Left ventricle myocardium inferior (tissue), 1 donor: ENCODE measurements around the gene LTBP1. TPM values are rescaled to one million over a fixed set of nuclear protein-coding genes. Genes with fewer than 3 reads are reported as not detected.

Experiments used
- DNase-seq: peaks from one replicate; pipeline ENCODE4 v3.0.0-alpha.2; 2020
- H3K27ac ChIP-seq: fragments of 200-600 bp; replicated peaks from 2 replicates; pipeline ENCODE4 v1.8.0; 2021
- H3K27me3 ChIP-seq: fragments of 200-600 bp; 2 replicates; pipeline ENCODE4 v1.8.0; 2021; ENCODE audit warnings: low read depth
- H3K36me3 ChIP-seq: fragments of 200-600 bp; 2 replicates; pipeline ENCODE4 v1.8.0; 2021
- H3K4me1 ChIP-seq: fragments of 200-600 bp; 2 replicates; pipeline ENCODE4 v1.8.0; 2021
- H3K4me3 ChIP-seq: fragments of 200-600 bp; 2 replicates; pipeline ENCODE4 v1.8.0; 2021; ENCODE audit warnings: mild to moderate bottlenecking, moderate library complexity
- H3K9me3 ChIP-seq: fragments of 200-600 bp; replicated peaks from 2 replicates; pipeline ENCODE4 v1.8.0; 2021
- intact Hi-C: fragments of 100-400 bp; cut with micrococcal nuclease; formaldehyde crosslinking; loops from one replicate; pipeline ENCODE4 v1.11.0; 2022
- total RNA-seq: library from RNA; stranded (reverse); fragmentation: NEBNext Ultra II Directional; extraction: Animal tissue kit (Norgen Biotek cat#: 25700); gene quantifications from one replicate; pipeline ENCODE4 v1.2.1, GENCODE V29; 2021
- TF ChIP-seq, protein P1 (sequence below): fragments of 200-600 bp; IDR thresholded peaks from 2 replicates; pipeline ENCODE4 v1.8.0; 2021; ENCODE audit warnings: antibody characterized with exemption, mild to moderate bottlenecking, borderline replicate concordance
- donor health status: DM: no; HTN: yes; CAD: no; lungs with severe emphysema.

Gene LTBP1
- total RNA-seq, 1 donor from 2014 or later, result 88.9 TPM

DNA sequence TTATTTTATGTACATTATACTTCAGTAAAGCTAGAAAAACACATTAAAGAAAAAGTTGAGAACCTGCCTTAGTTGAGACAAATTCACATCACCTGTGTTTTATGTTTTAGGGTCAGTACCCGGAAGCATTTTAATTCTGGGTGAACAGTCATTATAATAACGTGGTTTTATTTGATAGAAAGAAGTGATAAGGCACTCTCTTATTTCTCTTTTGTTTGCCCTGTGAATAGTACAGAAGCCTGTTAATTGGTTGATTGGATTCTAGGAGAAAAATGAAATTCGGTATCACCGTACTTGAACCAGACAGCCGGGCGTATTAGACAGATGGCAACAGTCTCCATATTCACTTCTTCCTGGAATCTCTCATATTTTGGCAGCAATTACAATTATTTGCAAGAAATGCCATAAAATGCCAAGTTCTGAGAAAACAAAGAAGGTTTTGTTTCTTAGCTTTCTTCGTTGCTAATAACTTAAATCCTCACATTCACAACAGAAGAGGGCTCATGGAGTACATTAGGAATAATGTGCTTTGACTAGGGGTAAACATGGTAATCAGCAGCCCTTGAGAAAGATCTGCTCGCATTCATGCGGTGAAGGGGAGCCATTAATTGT, 361.0 kb downstream of the LTBP1 start:
- Histone ChIP-seq H3K36me3 (peaks cover 29% of the 10 kb centered on the region), H3K9me3 (no peaks in the 10 kb centered on the region), H3K4me1 (peaks cover 11% of the 10 kb centered on the region), H3K27me3 (no peaks in the 10 kb centered on the region), H3K27ac (peak overlapping the region; percentile 32), H3K4me3 (no peak overlapping the region)
- no peak for DNase-seq
- TF ChIP-seq, protein P1, sequence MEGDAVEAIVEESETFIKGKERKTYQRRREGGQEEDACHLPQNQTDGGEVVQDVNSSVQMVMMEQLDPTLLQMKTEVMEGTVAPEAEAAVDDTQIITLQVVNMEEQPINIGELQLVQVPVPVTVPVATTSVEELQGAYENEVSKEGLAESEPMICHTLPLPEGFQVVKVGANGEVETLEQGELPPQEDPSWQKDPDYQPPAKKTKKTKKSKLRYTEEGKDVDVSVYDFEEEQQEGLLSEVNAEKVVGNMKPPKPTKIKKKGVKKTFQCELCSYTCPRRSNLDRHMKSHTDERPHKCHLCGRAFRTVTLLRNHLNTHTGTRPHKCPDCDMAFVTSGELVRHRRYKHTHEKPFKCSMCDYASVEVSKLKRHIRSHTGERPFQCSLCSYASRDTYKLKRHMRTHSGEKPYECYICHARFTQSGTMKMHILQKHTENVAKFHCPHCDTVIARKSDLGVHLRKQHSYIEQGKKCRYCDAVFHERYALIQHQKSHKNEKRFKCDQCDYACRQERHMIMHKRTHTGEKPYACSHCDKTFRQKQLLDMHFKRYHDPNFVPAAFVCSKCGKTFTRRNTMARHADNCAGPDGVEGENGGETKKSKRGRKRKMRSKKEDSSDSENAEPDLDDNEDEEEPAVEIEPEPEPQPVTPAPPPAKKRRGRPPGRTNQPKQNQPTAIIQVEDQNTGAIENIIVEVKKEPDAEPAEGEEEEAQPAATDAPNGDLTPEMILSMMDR, result no peak
- intact Hi-C loops, result no loop called here

DNA sequence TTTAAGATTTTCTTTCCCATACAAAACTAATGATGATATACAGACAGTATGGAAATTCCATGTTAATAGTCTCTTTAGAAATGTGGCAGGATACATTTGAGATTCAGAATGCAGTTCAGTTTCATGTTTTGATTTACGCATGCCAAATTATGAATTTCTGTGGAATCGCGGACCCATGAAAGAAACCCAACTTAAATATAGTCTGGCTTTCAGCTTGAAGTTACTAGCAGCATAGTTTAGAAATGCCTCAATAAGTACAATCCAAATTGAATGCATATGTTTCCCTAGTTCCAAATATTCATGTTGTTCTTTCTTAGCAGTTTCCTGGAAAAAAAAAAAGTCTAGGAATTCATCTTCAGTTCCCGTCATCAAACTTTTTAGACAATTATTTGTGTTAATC, 365.6 kb downstream of the LTBP1 start:
- H3K36me3 ChIP-seq, result peaks cover 23% of the 10 kb centered on the region
- H3K4me1 ChIP-seq, result peaks cover 13% of the 10 kb centered on the region
- intact Hi-C loops, result no loop called here
- H3K27me3 ChIP-seq, result no peaks in the 10 kb centered on the region
- H3K27ac ChIP-seq, result no peak overlapping the region
- no peak for DNase-seq
- no peak overlapping the region for H3K4me3 ChIP-seq
- TF ChIP-seq, protein P1, result no peak
- H3K9me3 ChIP-seq, result no peaks in the 10 kb centered on the region

- intact Hi-C loops, result no loop called here
- no peak for DNase-seq
- no peaks in the 10 kb centered on the region for H3K9me3 ChIP-seq
- H3K36me3 ChIP-seq, result peaks cover 23% of the 10 kb centered on the region
- peaks cover 19% of the 10 kb centered on the region for H3K4me1 ChIP-seq
- H3K27ac ChIP-seq, result no peak overlapping the region
- no peak overlapping the region for H3K4me3 ChIP-seq
- TF ChIP-seq, protein P1, result no peak
- H3K27me3 ChIP-seq, result no peaks in the 10 kb centered on the region
Observed at GRCh38 chr2:33313039-33313438, 366.3 kb downstream of the LTBP1 start.

DNA sequence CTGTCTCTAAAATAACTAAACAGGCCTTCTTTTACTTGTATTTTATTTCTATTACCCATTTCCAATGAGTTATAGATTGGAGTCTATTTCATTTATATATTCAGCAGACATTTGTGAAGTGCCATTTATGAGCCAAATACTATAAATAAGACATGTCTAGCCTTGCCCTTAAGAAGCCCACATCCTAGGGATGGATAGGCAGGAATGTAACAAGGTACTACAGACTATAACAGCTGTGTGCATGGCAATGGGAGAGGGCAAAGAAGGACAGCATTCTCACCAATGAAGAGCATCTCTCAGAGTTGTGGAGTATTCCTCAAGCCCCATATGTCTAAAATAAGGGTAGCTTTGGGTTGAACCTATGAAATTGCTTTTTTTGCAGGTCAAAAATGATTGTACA, 367.8 kb downstream of the LTBP1 start:
- Histone ChIP-seq H3K4me3 (no peak overlapping the region), H3K27ac (no peak overlapping the region), H3K9me3 (no peaks in the 10 kb centered on the region), H3K4me1 (peaks cover 22% of the 10 kb centered on the region), H3K27me3 (no peaks in the 10 kb centered on the region), H3K36me3 (peaks cover 21% of the 10 kb centered on the region)
- intact Hi-C loops, result no loop called here
- TF ChIP-seq, protein P1, result no peak
- DNase-seq, result no peak

DNA sequence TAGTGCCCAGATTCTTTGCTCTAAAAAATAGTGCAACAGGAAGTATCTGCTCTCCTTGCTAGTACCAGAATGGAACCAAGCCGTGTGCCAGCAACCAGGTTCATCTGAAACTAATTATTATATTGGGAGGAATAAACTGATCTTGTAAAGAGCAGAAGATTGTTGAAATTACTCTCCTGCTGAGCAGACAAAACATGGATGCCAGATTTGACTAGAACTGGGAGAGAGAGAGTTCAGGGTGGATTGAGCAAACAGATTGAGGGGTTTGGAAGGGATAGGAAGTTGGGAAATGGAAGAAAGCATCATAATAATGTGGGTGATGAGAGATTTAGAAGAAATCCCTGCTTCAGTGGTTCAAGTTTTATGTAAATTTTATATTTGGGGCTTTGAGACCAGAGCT, 369.6 kb downstream of the LTBP1 start:
- TF ChIP-seq, protein P1, result no peak
- no peaks in the 10 kb centered on the region for H3K27me3 ChIP-seq
- no peak for DNase-seq
- H3K27ac ChIP-seq, result peak overlapping the region; percentile 56
- intact Hi-C loops, result no loop called here
- peaks cover 10% of the 10 kb centered on the region for H3K36me3 ChIP-seq
- H3K4me3 ChIP-seq, result no peak overlapping the region
- H3K4me1 ChIP-seq, result peaks cover 39% of the 10 kb centered on the region
- H3K9me3 ChIP-seq, result no peaks in the 10 kb centered on the region
